ENCODE measurements around the gene GATD1.

The GATD1 gene

DNA sequence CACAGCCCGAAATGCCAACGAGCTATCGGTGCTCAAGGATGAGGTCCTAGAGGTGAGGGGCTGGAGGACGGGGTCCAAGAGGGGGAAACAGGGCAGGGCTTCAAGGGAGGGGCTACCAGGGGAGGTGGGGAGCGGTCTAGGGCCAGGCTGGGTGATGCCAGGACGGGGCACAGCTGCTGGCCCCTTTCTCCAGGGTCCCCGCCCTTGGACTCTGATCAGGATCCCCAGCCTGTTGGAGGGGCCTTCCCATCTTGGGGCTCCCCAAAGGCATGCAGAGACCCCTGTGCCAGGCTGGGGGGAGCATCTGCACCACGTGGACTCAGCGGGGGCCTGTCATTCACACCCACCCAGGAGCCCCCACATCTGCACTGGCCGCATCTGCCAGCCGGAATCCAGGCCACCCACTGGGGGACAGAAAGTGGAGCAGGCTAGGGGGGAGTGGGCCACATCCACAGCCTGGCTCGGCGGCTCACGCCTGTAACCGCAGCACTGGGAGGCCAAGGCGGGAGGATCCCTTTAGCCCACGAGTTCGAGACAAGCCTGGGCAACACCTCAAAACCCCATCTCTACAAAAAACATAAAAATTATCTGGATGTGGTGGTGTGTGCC, 52.4 kb downstream of the GATD1 start:
- no peak for DNase-seq

GRCh38 chr11:724049-724777, 53.1 kb downstream of the GATD1 start:
- no peak for DNase-seq

DNA sequence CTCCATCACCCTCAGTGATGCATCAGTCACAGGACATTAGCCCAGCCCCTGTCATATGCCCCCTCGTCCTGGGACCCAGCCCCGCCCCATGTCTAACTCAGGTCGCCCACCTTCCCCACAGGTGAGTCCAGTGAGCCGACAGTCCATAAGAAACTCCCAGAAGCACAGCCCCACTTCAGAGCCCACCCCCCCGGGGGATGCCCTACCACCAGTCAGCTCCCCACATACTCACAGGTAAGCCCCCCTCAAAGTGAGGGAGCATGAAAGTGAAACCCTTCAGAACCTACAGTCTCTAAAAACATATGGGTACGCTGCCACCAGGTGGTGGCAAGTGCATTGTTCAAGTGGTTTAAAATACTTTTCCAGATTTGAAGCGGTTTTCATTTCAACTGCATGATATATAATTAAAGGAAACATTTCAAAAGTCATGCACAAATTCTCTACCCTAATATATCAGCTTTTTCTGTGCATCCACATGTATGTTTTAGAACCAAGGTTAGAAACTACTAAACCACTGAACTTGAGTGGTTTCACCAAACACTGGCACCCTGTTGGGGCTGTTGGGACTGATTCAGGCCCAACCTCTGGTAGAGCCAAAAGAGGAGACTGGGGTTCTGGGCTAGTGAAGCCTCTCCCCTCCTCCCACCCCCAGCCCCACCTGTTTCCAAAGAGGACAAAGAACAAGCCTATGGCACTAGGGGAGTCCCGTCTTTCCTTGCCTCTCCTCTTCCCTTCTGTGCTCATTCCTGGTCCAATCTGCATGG, 54.0 kb downstream of the GATD1 start:
- DNase-seq = peak; percentile 53

- DNase-seq = no peak
Observed at GRCh38 chr11:722346-722811, 54.9 kb downstream of the GATD1 start.

DNA sequence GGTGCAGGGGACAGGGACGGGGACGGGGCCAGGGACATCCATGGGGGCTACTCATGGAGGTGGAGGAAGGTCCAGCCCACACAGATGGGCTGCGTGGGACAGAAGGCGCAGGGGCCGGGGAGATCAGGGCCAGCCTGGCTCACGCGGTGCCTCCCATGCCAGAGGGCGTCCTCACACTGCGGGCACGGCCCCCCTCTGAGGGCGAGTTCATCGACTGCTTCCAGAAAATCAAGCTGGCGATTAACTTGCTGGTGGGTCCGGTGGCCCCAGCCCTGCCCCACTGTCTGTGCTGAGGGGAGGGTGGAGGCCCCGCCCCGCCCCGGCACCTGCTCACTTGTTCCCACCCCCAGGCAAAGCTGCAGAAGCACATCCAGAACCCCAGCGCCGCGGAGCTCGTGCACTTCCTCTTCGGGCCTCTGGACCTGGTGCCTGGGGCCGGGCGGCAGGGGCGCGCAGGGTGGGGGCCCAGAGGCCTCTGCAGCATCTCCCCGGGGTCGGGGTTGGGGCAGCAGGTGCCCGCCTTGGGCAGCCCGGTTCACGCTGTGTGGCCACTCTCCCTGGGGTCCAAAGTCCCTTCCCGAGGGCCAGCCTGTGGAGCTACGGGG, 55.4 kb downstream of the GATD1 start:
- DNase-seq = peak; percentile 40

GRCh38 chr11:721247-721740, 56.0 kb downstream of the GATD1 start:
- DNase-seq = peak; percentile 59

GRCh38 chr11:720642-721246, 56.5 kb downstream of the GATD1 start:
- DNase-seq = no peak

DNA sequence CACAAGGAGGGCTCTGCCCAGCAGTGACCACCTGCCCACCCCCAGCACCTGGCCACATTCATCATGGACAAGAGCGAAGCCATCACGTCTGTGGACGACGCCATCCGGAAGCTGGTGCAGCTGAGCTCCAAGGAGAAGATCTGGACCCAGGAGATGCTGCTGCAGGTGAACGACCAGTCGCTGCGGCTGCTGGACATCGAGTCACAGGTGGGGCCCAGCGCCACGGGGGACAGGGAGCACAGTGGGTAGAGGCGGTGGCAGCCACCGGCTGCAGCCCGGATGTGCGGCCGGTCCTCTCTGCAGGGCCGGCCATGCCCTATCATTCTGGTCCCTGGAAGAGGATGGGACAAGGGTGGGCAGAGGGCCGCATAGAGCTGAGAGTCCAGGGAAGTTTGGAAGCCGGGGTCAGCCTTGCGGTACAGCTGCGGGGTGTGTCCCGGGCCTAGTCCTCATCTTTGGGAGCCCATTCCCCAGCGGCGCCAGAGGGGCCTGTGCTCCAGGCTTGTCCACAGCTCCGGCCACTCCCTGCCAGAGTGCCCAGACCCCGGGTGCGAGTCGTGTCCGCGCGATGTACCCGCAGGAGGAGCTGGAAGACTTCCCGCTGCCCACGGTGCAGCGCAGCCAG, 57.2 kb downstream of the GATD1 start:
- DNase-seq = no peak

GRCh38 chr11:719214-720016, 57.9 kb downstream of the GATD1 start:
- no peak for DNase-seq

All from MV-4-11 (cell line).